ENCODE measurements around the gene CFAP54. TPM values are rescaled to one million over a fixed set of nuclear protein-coding genes. Genes with fewer than 3 reads are reported as not detected.
"Not testable (repeated sequence)": the region's sequence is repeated elsewhere in the genome, so short reads cannot be mapped to it uniquely, and the experiment has no call there.

CFAP54 gene
- total RNA-seq, 1 experiment from 2014 or later, result 0.56 TPM

DNA sequence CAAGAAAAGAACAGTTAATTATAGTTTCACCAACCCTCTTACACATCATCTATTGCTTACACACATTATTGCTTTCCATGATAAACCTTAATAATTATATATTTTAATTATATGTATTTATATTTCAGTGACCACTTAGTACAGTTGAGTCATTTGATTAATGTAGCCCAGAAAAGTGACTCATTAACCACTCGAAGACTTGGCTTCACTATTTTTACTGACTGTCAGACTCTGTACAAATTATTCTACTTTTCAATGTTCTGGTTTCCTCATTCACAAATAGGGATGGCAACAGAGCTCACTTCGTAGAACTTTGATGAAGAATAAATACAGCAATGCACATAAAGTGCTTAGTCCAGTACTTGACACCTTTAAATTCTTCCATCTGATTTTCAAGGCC lies 98.3 kb downstream of the CFAP54 start:
- DNase-seq (ENCODE audit: unreplicated experiment), result no peak
- TF ChIP-seq, protein P1, sequence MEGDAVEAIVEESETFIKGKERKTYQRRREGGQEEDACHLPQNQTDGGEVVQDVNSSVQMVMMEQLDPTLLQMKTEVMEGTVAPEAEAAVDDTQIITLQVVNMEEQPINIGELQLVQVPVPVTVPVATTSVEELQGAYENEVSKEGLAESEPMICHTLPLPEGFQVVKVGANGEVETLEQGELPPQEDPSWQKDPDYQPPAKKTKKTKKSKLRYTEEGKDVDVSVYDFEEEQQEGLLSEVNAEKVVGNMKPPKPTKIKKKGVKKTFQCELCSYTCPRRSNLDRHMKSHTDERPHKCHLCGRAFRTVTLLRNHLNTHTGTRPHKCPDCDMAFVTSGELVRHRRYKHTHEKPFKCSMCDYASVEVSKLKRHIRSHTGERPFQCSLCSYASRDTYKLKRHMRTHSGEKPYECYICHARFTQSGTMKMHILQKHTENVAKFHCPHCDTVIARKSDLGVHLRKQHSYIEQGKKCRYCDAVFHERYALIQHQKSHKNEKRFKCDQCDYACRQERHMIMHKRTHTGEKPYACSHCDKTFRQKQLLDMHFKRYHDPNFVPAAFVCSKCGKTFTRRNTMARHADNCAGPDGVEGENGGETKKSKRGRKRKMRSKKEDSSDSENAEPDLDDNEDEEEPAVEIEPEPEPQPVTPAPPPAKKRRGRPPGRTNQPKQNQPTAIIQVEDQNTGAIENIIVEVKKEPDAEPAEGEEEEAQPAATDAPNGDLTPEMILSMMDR (IDR thresholded peaks at IDR 0.05; ENCODE audit: unreplicated experiment), result no peak
- CTCF ChIA-PET, result interaction anchor here (1.7 kb wide), 1 partner anchor 9 kb away, joined by 7 read pairs; no protein-coding TSS in a partner anchor

DNA sequence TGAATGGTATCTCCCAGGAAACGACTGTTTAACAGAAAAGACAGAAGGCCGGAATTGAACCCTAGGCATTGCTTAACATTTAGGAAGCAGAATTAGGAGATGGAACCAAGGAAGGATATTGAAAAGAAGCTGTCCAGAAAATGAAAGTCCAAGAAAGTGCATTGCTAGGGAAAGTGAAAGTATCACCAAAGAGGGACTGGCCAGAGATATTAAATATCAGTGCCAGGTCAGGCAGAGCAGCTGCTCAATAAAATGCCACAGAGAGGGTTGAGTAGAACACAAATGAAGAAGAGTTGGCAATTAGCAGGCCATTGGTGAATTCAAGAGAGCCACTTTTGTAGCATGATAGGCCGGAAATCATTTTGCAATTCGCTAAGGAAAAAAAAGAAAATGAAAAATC lies 101.6 kb downstream of the CFAP54 start:
- H3K27ac Mint-ChIP-seq (ENCODE audit: low read depth, unreplicated experiment), result no peak overlapping the region
- H3K4me1 Mint-ChIP-seq (ENCODE audit: insufficient read depth, unreplicated experiment), result peaks cover 25% of the 10 kb centered on the region
- intact Hi-C loops (cut with micrococcal nuclease), result no loop called here
- POLR2A ChIA-PET, result no interaction called here
- H3K4me3 Mint-ChIP-seq (ENCODE audit: unreplicated experiment), result no peak overlapping the region
- H3K9me3 Mint-ChIP-seq (ENCODE audit: unreplicated experiment), result peaks cover 7% of the 10 kb centered on the region
- CTCF ChIA-PET, result interaction anchor here (1.0 to 2.1 kb wide), 3 partner anchors 12 to 396 kb away, joined by 3 to 8 read pairs (median 5); no protein-coding TSS in a partner anchor
- H3K36me3 Mint-ChIP-seq (ENCODE audit: insufficient read depth, unreplicated experiment), result no peaks in the 10 kb centered on the region
- DNase-seq (ENCODE audit: unreplicated experiment), result no peak
- H3K27me3 Mint-ChIP-seq (ENCODE audit: insufficient read depth, unreplicated experiment), result no peaks in the 10 kb centered on the region
- BruUV-seq (replicated peaks), result no TSS peak
- TF ChIP-seq, protein P1 (IDR thresholded peaks at IDR 0.05; ENCODE audit: unreplicated experiment), result no peak

More for the DNA sequence above, 98.3 kb downstream of the CFAP54 start:
- intact Hi-C loops (cut with micrococcal nuclease), result no loop called here
- Mint-ChIP-seq H3K36me3 (ENCODE audit: insufficient read depth, unreplicated experiment) (no peaks in the 10 kb centered on the region), H3K27ac (ENCODE audit: low read depth, unreplicated experiment) (no peak overlapping the region), H3K4me3 (ENCODE audit: unreplicated experiment) (no peak overlapping the region), H3K27me3 (ENCODE audit: insufficient read depth, unreplicated experiment) (no peaks in the 10 kb centered on the region), H3K4me1 (ENCODE audit: insufficient read depth, unreplicated experiment) (peaks cover 25% of the 10 kb centered on the region), H3K9me3 (ENCODE audit: unreplicated experiment) (peaks cover 8% of the 10 kb centered on the region)
- no TSS peak for BruUV-seq (replicated peaks)
- POLR2A ChIA-PET, result no interaction called here

DNA sequence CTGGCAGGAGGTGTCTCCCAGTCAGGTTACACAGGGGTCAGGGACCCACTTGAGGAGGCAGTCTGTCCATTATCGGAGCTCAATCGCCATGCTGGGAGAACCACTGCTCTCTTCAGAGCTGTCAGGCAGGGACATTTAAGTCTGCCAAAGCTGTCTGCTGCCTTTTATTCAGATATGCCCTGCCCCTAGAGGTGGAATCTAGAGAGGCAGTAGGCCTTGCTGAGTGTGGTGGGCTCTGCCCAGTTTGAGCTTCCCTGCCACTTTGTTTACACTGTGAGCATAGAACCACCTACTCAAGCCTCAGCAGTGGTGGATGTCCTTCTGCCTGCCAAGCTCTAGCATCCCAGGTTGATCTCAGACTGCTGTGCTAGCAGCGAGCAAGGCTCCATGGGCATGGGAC lies 115.0 kb downstream of the CFAP54 start:
- intact Hi-C loops (cut with micrococcal nuclease); CTCF ChIA-PET; DNase-seq (ENCODE audit: unreplicated experiment); H3K4me1 Mint-ChIP-seq (ENCODE audit: insufficient read depth, unreplicated experiment); H3K4me3 Mint-ChIP-seq (ENCODE audit: unreplicated experiment); H3K27ac Mint-ChIP-seq (ENCODE audit: low read depth, unreplicated experiment); H3K27me3 Mint-ChIP-seq (ENCODE audit: insufficient read depth, unreplicated experiment); POLR2A ChIA-PET; BruUV-seq (replicated peaks); H3K36me3 Mint-ChIP-seq (ENCODE audit: insufficient read depth, unreplicated experiment): not testable (repeated sequence)
- peaks cover 12% of the 10 kb centered on the region for H3K9me3 Mint-ChIP-seq (ENCODE audit: unreplicated experiment)

DNA sequence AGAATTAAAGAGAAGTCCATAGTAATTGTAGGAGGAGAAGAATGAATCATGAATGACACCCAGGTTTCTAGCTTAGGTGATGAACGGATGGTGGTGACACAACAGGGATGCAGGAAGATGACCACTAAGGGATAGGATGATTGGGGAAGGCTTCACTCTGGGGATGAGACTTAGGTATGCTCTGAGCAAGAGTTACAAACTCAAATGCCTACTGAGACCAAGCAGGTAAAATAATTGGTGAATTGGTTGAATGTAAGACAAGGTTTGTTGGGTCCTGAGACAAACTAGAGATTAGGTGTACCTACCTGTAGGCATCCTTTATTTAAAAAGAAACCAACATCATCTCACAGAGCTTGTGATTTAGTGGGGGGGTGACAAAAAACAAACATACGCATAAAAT lies 116.3 kb downstream of the CFAP54 start:
- intact Hi-C loops (cut with micrococcal nuclease), result no loop called here
- BruUV-seq (replicated peaks), result no TSS peak
- Mint-ChIP-seq H3K4me1 (ENCODE audit: insufficient read depth, unreplicated experiment) (no peaks in the 10 kb centered on the region), H3K27ac (ENCODE audit: low read depth, unreplicated experiment) (no peak overlapping the region), H3K4me3 (ENCODE audit: unreplicated experiment) (no peak overlapping the region), H3K36me3 (ENCODE audit: insufficient read depth, unreplicated experiment) (no peaks in the 10 kb centered on the region), H3K27me3 (ENCODE audit: insufficient read depth, unreplicated experiment) (no peaks in the 10 kb centered on the region), H3K9me3 (ENCODE audit: unreplicated experiment) (peaks cover 9% of the 10 kb centered on the region)
- POLR2A ChIA-PET, result interaction anchor here (0.5 kb wide), 1 partner anchor 11 kb away, joined by 3 read pairs; no protein-coding TSS in a partner anchor
- TF ChIP-seq, protein P1 (IDR thresholded peaks at IDR 0.05; ENCODE audit: unreplicated experiment), result no peak
- CTCF ChIA-PET, result interaction anchor here (1.2 kb wide), 1 partner anchor 1770 kb away, joined by 3 read pairs; no protein-coding TSS in a partner anchor
- no peak for DNase-seq (ENCODE audit: unreplicated experiment)

DNA sequence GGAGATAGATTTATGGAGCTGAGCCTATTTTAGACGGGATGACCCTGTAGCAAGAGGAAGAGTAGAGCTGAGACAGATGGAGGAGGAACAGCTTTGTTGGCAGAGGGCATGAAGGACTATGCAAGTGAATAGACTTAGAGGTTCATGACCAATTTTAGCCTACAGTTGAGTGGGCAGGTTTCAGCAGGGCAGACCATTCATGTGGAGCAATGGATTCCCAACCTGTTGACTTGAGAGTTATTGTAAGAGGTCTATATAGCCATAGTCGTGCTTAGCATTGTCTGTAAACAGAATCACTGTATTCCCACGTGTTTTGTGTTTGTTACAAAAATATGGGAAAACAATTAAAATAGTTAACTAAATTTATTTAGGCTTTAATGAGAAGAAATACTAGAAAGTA lies 116.8 kb downstream of the CFAP54 start:
- POLR2A ChIA-PET, result interaction anchor here (0.5 kb wide), 1 partner anchor 11 kb away, joined by 3 read pairs; no protein-coding TSS in a partner anchor
- H3K4me3 Mint-ChIP-seq (ENCODE audit: unreplicated experiment), result no peak overlapping the region
- no peaks in the 10 kb centered on the region for H3K27me3 Mint-ChIP-seq (ENCODE audit: insufficient read depth, unreplicated experiment)
- intact Hi-C loops (cut with micrococcal nuclease), result no loop called here
- H3K27ac Mint-ChIP-seq (ENCODE audit: low read depth, unreplicated experiment), result no peak overlapping the region
- H3K9me3 Mint-ChIP-seq (ENCODE audit: unreplicated experiment), result peaks cover 4% of the 10 kb centered on the region
- no peak for DNase-seq (ENCODE audit: unreplicated experiment)
- no TSS peak for BruUV-seq (replicated peaks)
- H3K4me1 Mint-ChIP-seq (ENCODE audit: insufficient read depth, unreplicated experiment), result no peaks in the 10 kb centered on the region
- TF ChIP-seq, protein P1 (IDR thresholded peaks at IDR 0.05; ENCODE audit: unreplicated experiment), result no peak
- H3K36me3 Mint-ChIP-seq (ENCODE audit: insufficient read depth, unreplicated experiment), result no peaks in the 10 kb centered on the region
- CTCF ChIA-PET, result interaction anchor here (0.6 to 1.2 kb wide), 3 partner anchors 12 to 1770 kb away, joined by 3 read pairs; no protein-coding TSS in a partner anchor
